Liver (tissue), 3 donors: Measurements from ENCODE around the gene FBXO28.
A peak's percentile ranks its signal among the peaks of the same experiment; 100 is the strongest.

Experiments
- ATF3 ChIP-seq: IDR thresholded peaks from 2 replicates; pipeline ENCODE4 v1.6.1; 2016; ENCODE audit warnings: antibody characterized with exemption
- CTCF ChIP-seq: fragments of 150-350 bp; IDR thresholded peaks from 2 replicates; pipeline ENCODE4 v1.5.1; 2017; ENCODE audit warnings: improper control_type of control experiment, low read depth, low read length; ENCODE audit not compliant: missing input control
- FOXA1 ChIP-seq: IDR thresholded peaks from 2 replicates; pipeline ENCODE4 v1.6.1; 2016; ENCODE audit warnings: antibody characterized with exemption
- GABPA ChIP-seq, 2 donors: IDR thresholded peaks in 1 of 2; conservative IDR thresholded peaks in 1 of 2; 2 replicates each; pipeline ENCODE4 v1.6.1; 2016; ENCODE audit warnings: antibody characterized with exemption in 2 of 2, mild to moderate bottlenecking in 1 of 2, moderate library complexity in 1 of 2
- JUND ChIP-seq, 2 donors: IDR thresholded peaks; 2 replicates each; pipeline ENCODE4 v1.6.1; 2016; ENCODE audit warnings: antibody characterized with exemption in 2 of 2
- MAX ChIP-seq: IDR thresholded peaks from 2 replicates; pipeline ENCODE4 v1.6.1; 2016; ENCODE audit warnings: antibody characterized with exemption
- REST ChIP-seq: IDR thresholded peaks from 2 replicates; pipeline ENCODE4 v1.6.1; 2016; ENCODE audit warnings: antibody characterized with exemption, mild to moderate bottlenecking
- RXRA ChIP-seq, 2 donors: IDR thresholded peaks; 2 replicates each; pipeline ENCODE4 v1.6.1; 2017 to 2018; ENCODE audit warnings: antibody characterized with exemption in 2 of 2, mild to moderate bottlenecking in 1 of 2
- donor health status: healthy.
- donor health status: healthy.

GRCh38 chr1:224211206-224211962, 97.5 kb downstream of the FBXO28 start:
- TF ChIP-seq CTCF = no peak
- no peak for TF ChIP-seq MAX
- TF ChIP-seq GABPA (IDR thresholded peaks at IDR 0.05 in 1 of 2, conservative IDR thresholded peaks at IDR 0.05 in 1 of 2) = no peak
- no peak for TF ChIP-seq ATF3
- no peak for TF ChIP-seq JUND (IDR thresholded peaks at IDR 0.05)
- TF ChIP-seq REST = no peak
- peak in 1 of 2 donors; percentile 27 for TF ChIP-seq RXRA (IDR thresholded peaks at IDR 0.05)
- TF ChIP-seq FOXA1 = no peak
